HG03139 (cell line): ENCODE measurements around the gene DGCR8.

ENCODE experiments used
- ATAC-seq: cut with Tn5 transposase; IDR thresholded peaks from one replicate; pipeline ENCODE4 v1.9.1; 2021; ENCODE audit not compliant: unreplicated experiment

The DGCR8 gene

GRCh38 chr22:20079745-20080444 lies at the start of gene DGCR8:
Gene DGCR8, plus strand, starts transcription at chr22:20080241. Its CDS starts 5,723 bp downstream, at chr22:20085964.
- peak; percentile 69 for ATAC-seq

GRCh38 chr22:20031732-20032406 lies 48.2 kb upstream of the DGCR8 start:
- no peak for ATAC-seq

- no peak for ATAC-seq
Observed at GRCh38 chr22:20032407-20032991, 47.5 kb upstream of the DGCR8 start.

- no peak for ATAC-seq
Observed at GRCh38 chr22:20033045-20033706, 46.9 kb upstream of the DGCR8 start.

- no peak for ATAC-seq
Observed at GRCh38 chr22:20034143-20034542, 45.9 kb upstream of the DGCR8 start.

- ATAC-seq = no peak
Observed at GRCh38 chr22:20035375-20036083, 44.5 kb upstream of the DGCR8 start.

- no peak for ATAC-seq
Observed at GRCh38 chr22:20036084-20036482, 44.0 kb upstream of the DGCR8 start.

- no peak for ATAC-seq
Observed at GRCh38 chr22:20036535-20037392, 43.3 kb upstream of the DGCR8 start.

GRCh38 chr22:20037419-20037818 lies 42.6 kb upstream of the DGCR8 start:
- no peak for ATAC-seq

- no peak for ATAC-seq
Observed at GRCh38 chr22:20038574-20038973, 41.5 kb upstream of the DGCR8 start.

GRCh38 chr22:20039683-20040325 lies 40.2 kb upstream of the DGCR8 start:
- ATAC-seq = no peak

GRCh38 chr22:20040327-20041200 lies 39.5 kb upstream of the DGCR8 start:
- ATAC-seq = no peak

- no peak for ATAC-seq
Observed at GRCh38 chr22:20043057-20043996, 36.7 kb upstream of the DGCR8 start.

GRCh38 chr22:20043997-20044342 lies 36.1 kb upstream of the DGCR8 start:
- no peak for ATAC-seq

GRCh38 chr22:20044495-20045151 lies 35.4 kb upstream of the DGCR8 start:
- no peak for ATAC-seq

GRCh38 chr22:20046730-20047129 lies 33.3 kb upstream of the DGCR8 start:
- ATAC-seq = no peak

- no peak for ATAC-seq
Observed at GRCh38 chr22:20051927-20052308, 28.1 kb upstream of the DGCR8 start.
